Fibroblast of villous mesenchyme (primary cell): Measurements from ENCODE around the gene PDE1A. TPM values are rescaled to one million over a fixed set of nuclear protein-coding genes. Genes with fewer than 3 reads are reported as not detected.

Experiments used
- DNase-seq: peaks from one replicate; pipeline ENCODE4 v3.0.0-alpha.2; 2010; ENCODE audit warnings: low read depth
- H3K4me3 ChIP-seq: 2 replicates; pipeline ENCODE4 v1.5.1; 2011; ENCODE audit warnings: low read depth, mild to moderate bottlenecking, low read length
- CTCF ChIP-seq: IDR thresholded peaks from 2 replicates; pipeline ENCODE4 v1.5.1; 2012; ENCODE audit warnings: low read depth, mild to moderate bottlenecking, low read length; ENCODE audit not compliant: insufficient read depth
- total RNA-seq: library from RNA; depleted of rRNA; stranded (reverse); fragments of >200 nt; gene quantifications from 2 replicates; pipeline ENCODE4 v1.2.3, GENCODE V29; 2012

The PDE1A gene
- total RNA-seq, 1 donor = 1.7 TPM

DNA sequence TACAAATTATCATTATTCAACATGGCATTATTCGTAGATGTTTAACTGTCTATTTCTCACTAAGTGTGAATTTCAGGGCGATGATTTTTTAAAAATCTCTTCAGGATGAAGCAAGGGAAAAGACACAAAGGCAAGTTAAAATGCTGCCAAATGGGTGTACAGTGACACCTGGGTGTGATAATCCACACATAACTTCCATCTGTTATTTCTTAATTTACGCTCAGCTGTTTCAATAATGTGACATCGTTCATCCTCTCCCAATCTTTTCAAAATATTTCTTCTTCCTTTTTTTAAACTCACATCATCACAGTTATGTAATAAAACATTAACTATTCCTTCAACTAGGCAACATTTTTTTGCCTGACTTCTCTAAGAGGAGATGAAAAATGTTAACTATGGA, 10.6 kb downstream of the PDE1A start:
- H3K4me3 ChIP-seq = no peak overlapping the region
- DNase-seq = no peak
- no peak for TF ChIP-seq CTCF

- no peak overlapping the region for H3K4me3 ChIP-seq
- no peak for TF ChIP-seq CTCF
- DNase-seq = no peak
Observed at GRCh38 chr2:182415771-182416170, 11.1 kb downstream of the PDE1A start.

- H3K4me3 ChIP-seq = no peak overlapping the region
- TF ChIP-seq CTCF = no peak
- DNase-seq = no peak
Observed at GRCh38 chr2:182412858-182413257, 14.0 kb downstream of the PDE1A start.

- H3K4me3 ChIP-seq = no peak overlapping the region
- DNase-seq = no peak
- no peak for TF ChIP-seq CTCF
Observed at GRCh38 chr2:182410120-182410519, 16.7 kb downstream of the PDE1A start.

DNA sequence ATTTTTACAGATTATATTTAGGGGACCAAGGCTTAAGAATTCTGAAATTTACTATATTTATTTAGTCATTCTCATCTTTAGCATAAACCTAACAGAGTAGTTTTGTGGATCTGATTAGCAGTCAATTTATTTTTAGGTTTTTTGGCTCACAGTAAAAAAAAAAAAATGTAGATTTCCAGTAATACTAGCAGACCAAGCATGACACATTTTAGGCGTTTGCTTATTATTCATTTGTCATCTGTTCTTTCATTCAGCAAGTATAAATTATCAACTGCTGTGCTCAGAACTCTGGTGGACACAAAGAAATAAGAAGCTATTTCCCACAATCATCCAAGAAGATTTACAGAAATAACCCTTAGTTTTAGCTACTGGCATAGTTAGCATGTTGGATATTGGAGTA, 20.6 kb downstream of the PDE1A start:
- no peak for DNase-seq
- no peak overlapping the region for H3K4me3 ChIP-seq
- TF ChIP-seq CTCF = no peak

DNA sequence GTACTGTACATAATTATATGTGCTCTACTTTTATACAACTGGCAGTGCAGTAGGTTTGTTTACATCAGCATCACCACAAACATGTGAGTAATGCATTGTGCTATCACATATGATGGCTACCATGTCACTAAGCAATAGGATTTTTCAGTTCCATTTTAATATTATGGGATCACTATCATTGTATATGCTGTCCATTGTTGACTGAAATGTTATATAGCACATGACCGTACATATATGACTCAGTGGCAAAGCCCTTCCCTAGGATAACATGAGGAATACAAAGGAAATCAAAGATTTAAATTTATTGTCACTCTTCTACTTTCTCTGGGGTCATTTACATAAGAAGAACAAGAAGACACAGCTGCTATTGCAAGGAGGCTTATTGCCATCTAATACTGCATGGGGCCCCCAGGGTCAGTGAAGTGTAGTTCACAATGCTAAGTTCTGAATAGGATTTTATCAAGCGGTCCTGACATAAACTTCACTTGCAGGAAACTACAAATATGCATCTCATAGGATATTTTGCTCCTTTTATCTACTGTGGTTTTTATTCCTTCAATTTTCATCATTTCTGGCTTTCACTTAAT, 21.8 kb downstream of the PDE1A start:
- H3K4me3 ChIP-seq = no peak overlapping the region
- no peak for TF ChIP-seq CTCF
- DNase-seq = peak; percentile 10

GRCh38 chr2:182404092-182404491, 22.7 kb downstream of the PDE1A start:
- DNase-seq = peak; percentile 7
- no peak overlapping the region for H3K4me3 ChIP-seq
- no peak for TF ChIP-seq CTCF
